NCI-H524 treated with DMSO at 0.1 percent for 48 hours (cell line): ENCODE measurements around the gene TBC1D19.
A peak's percentile ranks its signal among the peaks of the same experiment; 100 is the strongest.

Experiments used
- DNase-seq: peaks from one replicate; lab custom pipeline; 2025; lab: John Stamatoyannopoulos, UW

Gene TBC1D19

GRCh38 chr4:26732356-26732755 lies 148.5 kb downstream of the TBC1D19 start:
- DNase-seq = no peak

- no peak for DNase-seq
Observed at GRCh38 chr4:26736621-26737020, 152.7 kb downstream of the TBC1D19 start.

- DNase-seq = no peak
Observed at GRCh38 chr4:26737385-26737784, 153.5 kb downstream of the TBC1D19 start.

DNA sequence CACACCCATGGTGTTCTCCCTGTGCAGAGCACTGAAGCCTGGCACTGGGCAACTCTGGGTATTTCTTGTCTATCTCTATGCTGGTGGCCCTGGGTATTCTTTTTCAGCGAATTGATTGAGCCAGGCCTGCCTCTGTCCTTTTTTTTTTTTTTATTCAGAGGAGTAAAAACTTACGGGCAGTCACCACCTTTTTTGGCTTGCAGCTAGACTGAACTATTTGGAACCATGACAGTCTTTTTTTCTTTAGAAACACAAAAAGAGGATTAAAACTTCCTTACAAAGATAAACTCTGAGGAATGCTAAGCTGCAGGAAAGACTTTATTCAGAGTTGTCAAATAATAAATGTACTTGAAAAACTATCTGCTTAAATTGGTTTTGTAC lies 157.6 kb downstream of the TBC1D19 start:
- DNase-seq = no peak

DNA sequence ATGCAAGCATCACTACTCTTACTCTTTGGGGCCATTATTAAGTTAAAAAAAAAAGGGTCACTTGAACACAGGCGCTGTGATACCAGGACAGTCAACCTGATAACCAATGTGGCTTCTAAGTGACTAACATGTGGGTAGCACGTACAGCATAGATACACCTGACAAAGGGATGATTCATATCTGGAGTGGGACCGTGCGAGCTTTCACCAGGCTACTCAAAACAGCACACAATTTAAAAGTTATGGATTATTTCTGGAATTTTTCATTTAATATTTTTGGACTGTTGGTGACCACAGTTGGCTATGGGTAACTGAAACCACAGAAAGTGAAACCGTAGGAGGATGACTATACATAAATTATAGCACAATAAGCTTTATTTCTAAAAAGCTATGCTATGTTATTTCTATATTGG lies 162.9 kb downstream of the TBC1D19 start:
- DNase-seq = no peak

DNA sequence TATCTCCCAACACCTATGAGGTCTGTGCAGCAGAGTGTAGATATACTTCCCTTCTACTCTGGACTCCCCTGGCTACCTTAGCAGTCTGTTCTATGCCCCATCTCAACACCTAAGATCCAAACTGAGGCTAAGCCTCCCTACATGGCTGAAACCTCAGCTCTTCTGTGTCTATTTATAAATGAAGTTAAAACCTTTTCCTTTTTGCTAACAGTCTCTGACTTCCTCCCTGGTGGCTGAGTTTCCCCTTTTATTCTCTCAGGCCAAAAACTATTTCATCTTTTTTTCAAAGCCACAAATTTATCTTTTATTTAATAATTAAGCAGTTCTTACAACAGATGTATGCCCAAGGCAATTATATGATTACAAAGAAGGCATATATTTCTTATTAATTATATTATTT lies 164.9 kb downstream of the TBC1D19 start:
- DNase-seq = no peak

- DNase-seq = no peak
Observed at GRCh38 chr4:26749867-26750266, 166.0 kb downstream of the TBC1D19 start.

DNA sequence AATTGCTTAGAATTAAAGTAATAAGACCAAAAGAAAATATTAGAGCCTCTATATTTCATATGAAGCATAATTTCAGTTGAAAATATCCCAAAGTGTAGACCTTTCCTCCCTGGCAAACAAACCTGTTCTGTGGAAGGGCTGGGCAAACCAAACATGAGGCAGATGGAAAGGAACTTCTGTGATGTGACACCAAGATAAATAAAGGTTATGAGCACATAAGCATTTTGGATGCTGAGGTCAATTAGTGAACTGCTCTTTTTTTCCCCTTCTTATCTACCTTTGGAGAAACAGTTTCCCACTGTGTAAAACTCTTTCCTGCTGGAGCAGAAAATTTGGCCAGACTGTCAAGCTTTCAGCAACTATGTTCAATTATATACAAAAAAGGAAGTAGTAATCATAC lies 167.1 kb downstream of the TBC1D19 start:
- no peak for DNase-seq

- DNase-seq = no peak
Observed at GRCh38 chr4:26751838-26752237, 168.0 kb downstream of the TBC1D19 start.

- DNase-seq = no peak
Observed at GRCh38 chr4:26753187-26753586, 169.3 kb downstream of the TBC1D19 start.

DNA sequence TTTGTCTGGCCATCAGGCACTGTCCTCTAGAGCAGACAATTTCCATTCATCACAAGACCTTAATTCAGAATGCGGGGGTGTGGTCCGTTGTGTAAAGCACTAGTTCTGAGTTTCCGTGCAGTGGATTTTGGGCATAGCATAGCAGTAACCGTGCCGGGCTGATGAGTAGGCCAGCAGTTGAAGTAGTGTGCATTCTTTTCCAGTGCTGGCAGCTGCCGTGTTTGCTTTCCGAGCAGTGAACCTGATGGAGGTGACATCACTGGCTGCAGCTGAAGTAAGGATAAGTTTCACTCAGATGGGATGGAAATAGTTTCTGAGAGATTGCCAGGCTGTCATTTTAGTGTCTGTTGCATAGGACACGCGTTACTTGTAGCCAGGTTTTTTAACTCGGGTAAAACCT lies 169.7 kb downstream of the TBC1D19 start:
- DNase-seq = peak; percentile 88

DNA sequence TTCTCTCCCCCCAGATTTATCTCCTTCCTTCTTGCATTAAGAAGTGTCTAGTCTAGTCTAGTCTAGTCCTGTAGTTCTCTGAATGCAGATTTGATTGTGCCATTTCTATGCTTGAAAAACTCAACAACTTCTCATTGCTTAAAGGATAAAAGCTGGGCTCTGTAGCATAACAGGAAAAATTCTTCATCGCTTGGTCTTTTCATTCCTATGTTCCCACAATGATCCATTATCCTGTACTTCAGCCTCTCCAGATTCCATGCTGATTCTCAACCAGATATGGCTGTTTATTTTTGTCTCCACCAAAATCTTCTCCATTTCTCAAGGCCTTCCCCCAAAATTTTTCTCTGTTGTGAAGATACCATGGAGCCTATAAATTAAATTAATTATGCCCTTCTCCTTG lies 173.9 kb downstream of the TBC1D19 start:
- DNase-seq = no peak

GRCh38 chr4:26758899-26759298 lies 175.0 kb downstream of the TBC1D19 start:
- DNase-seq = no peak

GRCh38 chr4:26762650-26763049 lies 178.8 kb downstream of the TBC1D19 start:
- no peak for DNase-seq

- DNase-seq = no peak
Observed at GRCh38 chr4:26763063-26763462, 179.2 kb downstream of the TBC1D19 start.

GRCh38 chr4:26763648-26764047 lies 179.8 kb downstream of the TBC1D19 start:
- DNase-seq = no peak

GRCh38 chr4:26764231-26764630 lies 180.3 kb downstream of the TBC1D19 start:
- no peak for DNase-seq

GRCh38 chr4:26765515-26765914 lies 181.6 kb downstream of the TBC1D19 start:
- DNase-seq = no peak

DNA sequence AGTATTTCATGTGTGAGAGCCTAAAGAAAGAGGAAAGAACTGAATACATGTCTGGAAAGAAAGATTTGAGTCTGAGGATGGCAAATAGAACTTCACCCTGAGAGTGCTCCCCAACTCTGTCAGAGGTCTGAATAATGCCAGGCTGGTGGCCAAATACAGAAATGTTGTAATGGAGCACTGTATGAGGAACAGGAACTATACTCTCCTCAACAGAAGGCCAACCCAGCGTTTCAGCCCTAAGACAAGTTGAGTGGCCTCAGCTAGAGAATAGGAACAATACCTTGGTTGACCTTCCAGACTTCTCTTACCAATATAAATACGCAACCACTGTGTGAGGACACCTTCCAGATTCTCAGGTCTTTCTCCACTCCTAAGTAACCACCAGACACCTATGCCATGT lies 182.3 kb downstream of the TBC1D19 start:
- DNase-seq = no peak

DNA sequence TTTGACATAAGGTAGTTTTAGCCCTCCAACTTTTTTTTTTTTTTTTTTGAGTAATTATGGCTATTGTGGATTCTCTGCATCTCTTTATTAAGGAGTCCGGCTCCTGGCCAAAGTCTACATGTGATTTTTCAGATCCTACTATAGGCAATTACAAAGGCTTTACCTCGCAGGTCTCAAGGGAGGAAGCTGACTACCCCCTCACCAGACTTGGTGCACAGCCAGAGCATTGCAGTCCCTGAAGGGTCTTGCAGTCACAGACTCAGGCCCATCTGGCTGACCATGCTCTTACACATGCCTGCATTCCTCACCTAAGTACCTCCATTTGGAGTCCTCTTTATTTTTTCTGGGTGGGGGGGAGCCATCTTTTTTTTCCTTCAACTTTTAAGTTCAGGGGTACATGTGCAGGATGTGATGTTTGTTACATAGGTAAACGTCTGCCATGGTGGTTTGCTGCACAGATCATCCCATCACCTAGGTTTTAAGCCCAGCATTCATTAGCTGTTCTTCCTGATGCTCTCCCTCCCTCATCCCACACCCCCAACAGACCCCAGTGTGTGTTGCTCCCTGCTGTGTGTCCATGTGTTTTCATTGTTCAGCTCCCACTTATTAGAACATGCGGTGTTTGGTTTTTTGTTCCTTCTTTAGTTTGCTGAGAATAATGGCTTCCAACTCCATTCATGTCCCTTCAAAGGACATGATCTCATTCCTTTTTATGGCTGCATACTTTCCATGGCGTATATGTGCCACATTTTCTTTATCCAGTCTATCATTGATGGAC lies 188.4 kb downstream of the TBC1D19 start:
- DNase-seq = peak; percentile 21

DNA sequence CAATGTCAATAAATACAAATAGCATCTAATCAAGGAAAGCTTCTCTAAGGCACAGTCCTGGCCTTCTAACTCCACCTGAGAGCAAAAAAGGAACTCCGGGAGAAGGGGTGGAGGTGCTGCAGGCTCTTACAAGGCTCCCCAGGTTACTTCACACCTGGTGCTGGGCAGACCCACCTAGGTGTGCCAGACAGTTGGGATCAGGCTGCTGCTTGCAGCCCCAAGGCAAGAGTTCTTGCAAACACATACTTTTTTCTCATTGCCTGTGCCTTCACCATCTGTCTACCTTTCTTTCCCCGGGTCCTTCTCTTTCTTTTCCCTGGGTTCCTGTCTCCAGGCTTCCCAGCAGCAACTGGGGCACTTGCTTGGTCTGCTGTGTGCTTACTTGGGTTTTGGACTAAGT lies 195.3 kb downstream of the TBC1D19 start:
- DNase-seq = no peak

DNA sequence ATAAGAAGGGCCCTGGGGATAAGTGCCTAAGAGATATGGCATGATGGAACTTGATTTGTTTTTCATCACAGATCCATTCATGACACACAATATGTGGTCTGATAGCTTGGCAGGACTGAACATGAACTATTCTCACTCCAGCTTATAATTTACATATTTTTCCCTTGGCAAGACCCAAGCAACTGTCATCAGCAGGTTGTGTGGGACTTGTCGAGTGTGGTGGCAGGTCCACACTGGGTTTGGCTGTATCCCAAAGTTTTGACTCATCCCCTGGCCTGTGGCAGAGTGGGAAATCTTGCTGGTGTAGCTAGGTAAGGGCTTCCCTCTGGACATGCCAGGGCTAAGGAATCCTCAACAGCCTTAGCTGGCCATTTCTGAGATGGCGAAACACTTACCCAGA lies 195.8 kb downstream of the TBC1D19 start:
- DNase-seq = no peak

DNA sequence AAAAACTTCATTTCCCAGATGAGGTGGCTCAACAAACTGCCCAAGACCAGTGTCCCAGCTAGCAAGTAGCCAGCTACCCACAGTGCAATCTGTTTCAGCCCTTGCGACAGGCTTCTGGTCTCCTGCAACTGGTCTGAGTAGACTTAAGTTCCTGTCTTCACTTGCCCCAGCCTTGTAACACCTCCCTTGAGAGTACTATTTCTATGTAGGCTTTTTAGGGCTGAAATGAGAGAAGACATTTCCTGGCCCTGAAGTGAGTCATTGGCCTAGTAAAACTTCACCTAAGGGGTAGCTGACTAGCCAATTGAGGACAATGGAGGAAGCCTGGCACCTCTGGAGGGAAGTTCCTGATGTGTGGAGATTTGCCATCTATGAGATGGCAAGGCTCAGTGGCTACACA lies 196.7 kb downstream of the TBC1D19 start:
- no peak for DNase-seq

GRCh38 chr4:26782168-26782829 lies 198.4 kb downstream of the TBC1D19 start:
- DNase-seq = no peak
